Hepatic stellate cell (primary cell): ENCODE measurements around the gene OR51B4.
A peak's percentile ranks its signal among the peaks of the same experiment; 100 is the strongest.
"Not testable (repeated sequence)": the region's sequence is repeated elsewhere in the genome, so short reads cannot be mapped to it uniquely, and the experiment has no call there.

Source experiments
- DNase-seq: peaks from one replicate; pipeline ENCODE4 v3.0.0; 2011; ENCODE audit warnings: low spot score

The OR51B4 gene

GRCh38 chr11:5301846-5302245 is at the start of gene OR51B4:
Gene OR51B4, minus strand, starts transcription at chr11:5301946. Its CDS starts 0 bp downstream, at chr11:5301946.
- DNase-seq, result no peak

DNA sequence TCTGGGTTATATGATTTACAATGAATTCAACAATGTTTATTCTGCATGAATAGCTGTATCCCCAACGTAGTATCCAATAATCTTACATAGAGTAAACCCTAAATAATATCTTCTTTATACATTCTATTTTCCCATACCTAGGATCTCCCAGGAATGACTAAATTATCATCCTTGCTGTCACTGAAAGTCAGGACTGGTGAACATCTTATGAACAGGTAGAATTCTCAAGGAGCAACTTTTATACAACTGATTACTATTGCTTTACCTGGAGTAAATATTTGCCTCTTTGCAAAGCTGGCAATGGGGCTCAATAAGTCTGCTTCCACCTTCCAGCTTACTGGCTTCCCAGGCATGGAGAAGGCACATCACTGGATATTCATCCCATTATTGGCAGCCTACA is 49.5 kb upstream of the OR51B4 start, which contains the start of gene OR51B6:
TSS of gene OR51B6 (plus strand) at position 301 of the 400 bp plus-strand sequence. CDS start at position 301, 0 bp downstream.
- no peak for DNase-seq

GRCh38 chr11:5349550-5349949 is 47.8 kb upstream of the OR51B4 start:
- no peak for DNase-seq

GRCh38 chr11:5348551-5349194 is 46.9 kb upstream of the OR51B4 start:
- DNase-seq, result no peak

- DNase-seq, result no peak
Observed at GRCh38 chr11:5345831-5346230, 44.1 kb upstream of the OR51B4 start.

- DNase-seq, result no peak
Observed at GRCh38 chr11:5343474-5344335, 42.0 kb upstream of the OR51B4 start, which contains the start of gene OR51B5. Gene OR51B5, minus strand, starts transcription at chr11:5343524. Its CDS starts 0 bp downstream, at chr11:5343524.

- no peak for DNase-seq
Observed at GRCh38 chr11:5339771-5340322, 38.1 kb upstream of the OR51B4 start.

- DNase-seq, result not testable (repeated sequence)
Observed at GRCh38 chr11:5337253-5337652, 35.5 kb upstream of the OR51B4 start.

- peak; percentile 3 for DNase-seq
Observed at GRCh38 chr11:5336331-5336730, 34.6 kb upstream of the OR51B4 start.

- DNase-seq, result no peak
Observed at GRCh38 chr11:5335170-5335569, 33.4 kb upstream of the OR51B4 start.

DNA sequence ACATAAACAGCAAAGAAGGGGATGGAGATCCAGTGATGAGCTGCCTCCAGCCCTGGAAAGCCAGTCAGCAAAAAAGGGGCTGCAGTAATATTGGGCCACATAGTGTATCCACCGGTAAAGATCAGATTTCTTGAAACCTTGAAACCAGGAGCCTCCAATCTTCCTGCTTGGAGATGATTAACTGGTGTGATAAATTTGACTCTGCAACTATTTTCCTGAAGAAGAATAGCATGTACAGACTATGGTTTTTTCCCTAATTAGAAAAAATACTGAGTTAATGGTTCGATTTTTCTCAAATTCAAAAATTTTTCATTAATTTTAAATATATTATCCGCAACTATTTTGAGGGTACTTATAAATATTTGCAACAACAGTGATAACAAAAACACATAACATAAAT is 22.5 kb upstream of the OR51B4 start, which contains the start of gene OR51B2:
TSS of gene OR51B2 (minus strand) at position 101 of the 400 bp plus-strand sequence. CDS start at position 101, 0 bp downstream.
- no peak for DNase-seq

DNA sequence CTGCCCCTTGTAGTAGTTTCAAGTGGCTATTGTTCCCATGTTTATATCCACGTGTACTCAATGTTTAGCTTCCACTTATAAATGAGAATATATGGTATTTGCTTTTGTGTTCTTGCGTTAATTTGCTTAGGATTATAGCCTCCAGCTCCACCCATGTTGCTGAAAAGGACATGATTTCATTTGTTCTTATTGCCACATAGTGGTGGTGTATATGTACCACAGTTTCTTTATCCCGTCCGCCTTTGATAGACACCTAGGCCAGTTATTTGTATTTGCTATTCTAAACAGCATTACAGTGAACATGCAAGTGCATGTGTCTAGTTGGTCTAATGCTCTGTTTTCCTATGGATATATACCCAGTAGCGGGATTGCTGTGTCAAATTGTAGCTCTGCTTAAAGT is 15.5 kb upstream of the OR51B4 start:
- DNase-seq, result no peak

DNA sequence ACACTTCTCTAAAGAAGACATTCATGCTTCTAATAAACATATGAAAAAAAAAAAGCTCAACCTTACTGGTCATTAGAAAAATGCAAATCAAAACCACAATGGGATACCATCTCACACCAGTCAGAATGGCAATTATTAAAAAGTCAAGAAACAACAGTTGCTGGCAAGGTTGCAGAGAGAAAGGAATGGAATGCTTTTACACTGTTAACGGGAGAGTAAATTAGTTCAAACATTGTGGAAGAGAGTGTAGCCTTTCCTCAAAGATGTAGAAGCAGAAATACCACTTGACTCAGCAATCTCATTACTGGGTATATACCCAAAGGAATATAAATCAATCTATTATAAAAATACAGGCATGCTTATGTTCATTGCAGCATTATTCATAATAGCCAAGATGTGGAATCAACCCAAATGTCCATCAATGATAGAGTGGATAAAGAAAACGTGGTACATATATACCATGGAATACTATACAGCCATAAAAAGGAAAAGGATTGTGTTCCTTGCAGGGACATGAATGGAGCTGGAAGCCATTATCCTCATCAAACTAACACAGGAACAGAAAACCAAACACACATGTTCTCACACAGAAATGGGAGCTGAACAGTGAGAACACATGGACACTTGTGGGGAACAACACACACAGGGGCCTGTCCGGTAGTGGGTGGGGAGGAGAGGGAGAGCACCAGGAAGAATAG is 11.7 kb upstream of the OR51B4 start:
- not testable (repeated sequence) for DNase-seq

DNA sequence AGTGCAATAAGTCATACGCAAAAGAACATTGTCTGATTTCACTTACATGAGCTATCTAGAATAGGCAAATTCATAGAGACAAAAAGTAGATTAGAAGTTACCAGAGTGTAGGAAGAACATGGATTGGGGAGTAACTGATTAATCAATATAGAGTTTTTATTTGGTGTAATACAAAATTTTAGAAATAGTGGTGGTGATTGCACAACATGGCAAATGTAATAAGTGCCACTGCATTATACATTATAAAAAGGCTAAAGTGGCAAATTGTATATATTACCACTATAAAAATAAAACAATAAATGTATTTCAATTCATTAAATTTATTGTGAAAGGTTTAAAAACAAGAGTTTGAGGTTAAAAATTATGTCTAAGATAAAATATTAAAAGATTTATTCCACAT is 8.7 kb upstream of the OR51B4 start:
- no peak for DNase-seq

DNA sequence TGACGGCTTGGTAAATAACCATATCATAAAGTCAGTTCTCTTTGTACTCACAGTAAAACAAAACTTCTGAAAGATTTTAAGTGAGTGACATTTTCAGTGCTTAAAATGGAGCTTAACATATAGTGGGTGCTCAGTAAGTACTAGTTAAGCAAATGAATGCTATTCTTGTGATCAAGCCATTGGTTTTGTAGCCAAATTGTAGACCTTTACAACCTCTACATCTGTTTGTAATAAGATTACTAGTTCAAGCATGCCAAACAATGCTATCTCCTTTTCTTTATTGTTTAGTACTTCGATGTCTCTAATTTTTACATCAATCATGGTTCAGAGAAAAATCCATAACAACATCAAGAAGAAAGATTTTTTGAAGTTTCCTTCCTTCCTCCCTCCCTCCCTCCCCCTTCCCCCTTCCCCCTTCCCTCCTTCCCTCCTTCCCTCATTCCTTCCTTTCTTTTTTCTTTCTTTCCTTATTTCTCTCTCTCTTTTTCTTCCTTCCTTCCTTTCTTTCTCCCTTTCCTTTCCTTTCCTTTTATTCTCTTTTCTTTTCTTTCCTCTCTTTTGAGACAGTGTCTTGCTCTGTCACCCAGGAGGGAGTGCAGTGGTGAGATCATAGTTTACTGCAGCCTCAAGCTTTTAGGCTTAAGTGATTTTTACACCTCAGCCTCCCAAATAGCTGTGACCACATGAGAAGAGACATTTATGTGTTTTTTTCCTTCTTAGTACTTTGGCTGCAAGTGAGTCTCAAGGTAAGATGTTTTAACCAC is 5.7 kb upstream of the OR51B4 start:
- DNase-seq, result no peak

- peak; percentile 34 for DNase-seq
Observed at GRCh38 chr11:5304046-5304445, 2.3 kb upstream of the OR51B4 start.

- no peak for DNase-seq
Observed at GRCh38 chr11:5303626-5304025, 1.9 kb upstream of the OR51B4 start.

DNA sequence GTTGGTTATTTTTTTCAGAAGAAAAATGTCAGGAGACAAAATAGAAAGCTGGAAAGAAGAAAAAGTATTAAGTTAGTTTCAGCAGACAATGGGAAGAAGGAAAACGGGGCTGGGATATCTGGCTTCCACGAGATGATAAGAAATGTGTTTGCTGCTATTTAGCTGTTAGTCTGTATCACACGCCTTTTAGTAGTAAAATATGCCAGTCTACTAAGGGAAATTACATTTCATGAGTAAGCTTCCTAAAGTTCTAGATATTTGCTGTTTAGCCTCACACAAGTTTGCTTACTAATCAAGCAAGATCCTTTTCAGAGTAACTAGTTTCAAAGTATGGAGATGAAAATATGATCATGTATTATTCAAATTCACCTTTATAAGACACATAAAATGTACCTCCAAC is 1.5 kb downstream of the OR51B4 start:
- no peak for DNase-seq

- no peak for DNase-seq
Observed at GRCh38 chr11:5298451-5298850, 3.3 kb downstream of the OR51B4 start.

DNA sequence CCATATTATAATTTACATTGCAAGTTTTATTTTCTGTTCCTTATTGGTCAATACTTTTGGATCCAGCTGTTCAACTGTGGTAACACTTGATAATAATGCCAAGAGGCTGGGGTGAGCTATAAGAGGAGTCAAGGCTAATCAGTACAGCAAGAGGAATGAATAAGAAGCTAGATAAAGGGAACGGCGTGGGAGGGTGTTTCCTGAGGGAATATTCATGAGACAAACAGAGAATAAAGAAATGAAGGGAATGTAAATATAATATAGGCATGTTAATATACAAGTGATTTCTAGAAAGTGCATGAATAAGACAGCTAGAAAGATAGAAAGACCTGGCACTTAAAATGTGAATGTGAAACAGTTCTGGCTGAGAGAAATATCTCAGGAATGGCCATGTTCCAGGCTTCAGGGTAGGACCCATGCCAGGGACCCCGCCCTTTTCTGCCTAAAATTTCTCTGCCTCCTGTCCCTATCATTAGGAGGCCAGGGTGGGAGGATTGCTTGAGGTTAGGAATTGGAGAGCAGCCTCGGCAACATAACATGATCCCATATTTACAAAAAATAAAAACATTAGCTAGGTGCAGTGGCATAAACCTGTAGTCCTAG is 3.9 kb downstream of the OR51B4 start:
- DNase-seq, result no peak
